GM12878 (cell line): ENCODE results near the gene TMEM150C.

Source experiments
- ASH2L ChIP-seq: fragments of 300-600, 200-600 bp; sonication (generic); IDR thresholded peaks from 2 replicates; pipeline ENCODE4 v1.6.1; 2017; ENCODE audit warnings: low read depth, mild to moderate bottlenecking, borderline replicate concordance
- POLR2AphosphoS5 ChIP-seq: IDR thresholded peaks from 2 replicates; pipeline ENCODE4 v1.6.1; 2011; ENCODE audit warnings: mild to moderate bottlenecking, low read length, inconsistent platforms
- SPI1 ChIP-seq: IDR thresholded peaks from 2 replicates; pipeline ENCODE4 v1.6.1; 2011; ENCODE audit warnings: low read depth, mild to moderate bottlenecking, low read length, moderate library complexity, borderline replicate concordance; ENCODE audit not compliant: insufficient read depth
- TF ChIP-seq, protein P1 (sequence below), 3 experiments: IDR thresholded peaks in 2 of 3; conservative IDR thresholded peaks in 1 of 3; 2 replicates each; pipeline ENCODE4 v1.5.1; 2011; ENCODE audit warnings: low read depth in 3 of 3, low read length in 3 of 3, mild to moderate bottlenecking in 3 of 3, control low read depth in 2 of 3, moderate library complexity in 2 of 3, inconsistent platforms in 1 of 3, mixed read lengths in 1 of 3; ENCODE audit not compliant: control insufficient read depth in 2 of 3, insufficient read depth in 1 of 3; ENCODE audit errors: extremely low read depth in 1 of 3

DNA sequence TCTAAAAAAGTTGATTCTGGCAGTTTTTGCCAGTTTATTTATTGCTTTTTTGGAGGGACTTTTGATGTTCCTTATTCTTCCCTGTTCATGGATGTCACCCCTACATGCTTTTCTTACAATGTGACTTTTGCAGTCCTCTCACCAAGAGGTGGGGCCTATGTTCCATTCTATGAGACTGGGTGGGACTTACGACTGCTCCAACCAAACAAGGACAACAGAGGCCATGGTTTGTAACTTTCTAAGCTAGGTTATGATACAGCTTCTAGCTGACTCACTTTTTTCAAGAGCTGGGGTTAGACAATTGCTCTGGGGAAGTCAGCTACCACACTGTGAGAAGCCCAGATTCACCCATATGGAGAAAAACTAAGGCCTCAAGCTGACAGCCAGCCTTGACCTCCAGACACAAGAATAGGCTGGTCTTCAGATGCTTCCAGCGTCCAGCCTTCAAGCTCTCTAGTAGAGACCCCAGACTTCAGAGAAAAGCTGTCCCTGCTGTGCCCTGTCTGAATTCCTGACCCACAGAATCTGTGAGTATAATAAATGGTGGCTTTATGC is 91.9 kb downstream of the TMEM150C start:
- TF ChIP-seq ASH2L, result no peak
- TF ChIP-seq POLR2AphosphoS5, result no peak
- TF ChIP-seq, protein P1, sequence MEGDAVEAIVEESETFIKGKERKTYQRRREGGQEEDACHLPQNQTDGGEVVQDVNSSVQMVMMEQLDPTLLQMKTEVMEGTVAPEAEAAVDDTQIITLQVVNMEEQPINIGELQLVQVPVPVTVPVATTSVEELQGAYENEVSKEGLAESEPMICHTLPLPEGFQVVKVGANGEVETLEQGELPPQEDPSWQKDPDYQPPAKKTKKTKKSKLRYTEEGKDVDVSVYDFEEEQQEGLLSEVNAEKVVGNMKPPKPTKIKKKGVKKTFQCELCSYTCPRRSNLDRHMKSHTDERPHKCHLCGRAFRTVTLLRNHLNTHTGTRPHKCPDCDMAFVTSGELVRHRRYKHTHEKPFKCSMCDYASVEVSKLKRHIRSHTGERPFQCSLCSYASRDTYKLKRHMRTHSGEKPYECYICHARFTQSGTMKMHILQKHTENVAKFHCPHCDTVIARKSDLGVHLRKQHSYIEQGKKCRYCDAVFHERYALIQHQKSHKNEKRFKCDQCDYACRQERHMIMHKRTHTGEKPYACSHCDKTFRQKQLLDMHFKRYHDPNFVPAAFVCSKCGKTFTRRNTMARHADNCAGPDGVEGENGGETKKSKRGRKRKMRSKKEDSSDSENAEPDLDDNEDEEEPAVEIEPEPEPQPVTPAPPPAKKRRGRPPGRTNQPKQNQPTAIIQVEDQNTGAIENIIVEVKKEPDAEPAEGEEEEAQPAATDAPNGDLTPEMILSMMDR (IDR thresholded peaks at IDR 0.05 in 2 of 3, conservative IDR thresholded peaks at IDR 0.05 in 1 of 3; ENCODE audit: control insufficient read depth in 2 of 3, extremely low read depth in 1 of 3, insufficient read depth in 1 of 3, low read depth in 3 of 3, low read length in 3 of 3), result no peak
- no peak for TF ChIP-seq SPI1
